K562 (cell line): Measurements from ENCODE around the gene AHNAK. TPM values are rescaled to one million over a fixed set of nuclear protein-coding genes. Genes with fewer than 3 reads are reported as not detected.

Experiments used
- ARNT ChIP-seq, 2 experiments: fragments of 450-650 bp; IDR thresholded peaks; 2 replicates each; pipeline ENCODE4 v1.6.1; 2016; ENCODE audit warnings: mild to moderate bottlenecking in 1 of 2
- CHD2 ChIP-seq: IDR thresholded peaks from 2 replicates; pipeline ENCODE4 v1.6.1; 2011; ENCODE audit warnings: low read depth, low read length
- CHD7 ChIP-seq: fragments of 200-600 bp; sonication (generic); IDR thresholded peaks from one replicate; pipeline ENCODE4 v1.6.1; 2012; ENCODE audit warnings: mild to moderate bottlenecking, low read depth, low read length, inconsistent platforms
- ELF1 ChIP-seq: fragments of 200-800 bp; sonication (Bioruptor generic); IDR thresholded peaks from 2 replicates; pipeline ENCODE4 v1.6.1; 2016; ENCODE audit warnings: missing genetic modification characterization, missing compliant biosample characterization
- PHF21A ChIP-seq: fragments of 450-650 bp; IDR thresholded peaks from 2 replicates; pipeline ENCODE4 v1.6.1; 2017; ENCODE audit warnings: low read depth, borderline replicate concordance
- POLR2AphosphoS2 ChIP-seq: IDR thresholded peaks from 2 replicates; pipeline ENCODE4 v1.6.1; 2012; ENCODE audit warnings: low read length, improper control_type of control experiment
- RBM17 ChIP-seq: fragments of 200-400 bp; formaldehyde crosslinking; IDR thresholded peaks from 2 replicates; pipeline ENCODE4 v1.6.1; 2017; ENCODE audit warnings: low read depth, mild to moderate bottlenecking, low read length, borderline replicate concordance
- RNF2 ChIP-seq: sonication (generic); IDR thresholded peaks from 2 replicates; pipeline ENCODE4 v1.6.1; 2016
- SLC30A9 ChIP-seq: fragments of 250-450 bp; sonication (Bioruptor Pico); IDR thresholded peaks from 2 replicates; pipeline ENCODE4 v1.8.0; 2022; ENCODE audit warnings: mild to moderate bottlenecking, moderate library complexity
- SMARCA4 ChIP-seq: fragments of 450-650 bp; IDR thresholded peaks from 2 replicates; pipeline ENCODE4 v1.6.1; 2016
- TCF7 ChIP-seq: sonication (generic); IDR thresholded peaks from 2 replicates; pipeline ENCODE4 v1.6.1; 2016; ENCODE audit warnings: antibody characterized with exemption, borderline replicate concordance
- TEAD1 ChIP-seq, 2 experiments: fragments of 450-650 bp in 1 of 2; sonication (generic) in 1 of 2; formaldehyde crosslinking; IDR thresholded peaks; 2 replicates each; pipeline versions ENCODE4 v1.4.0 to v1.8.0; 2020 to 2022; ENCODE audit warnings: mild to moderate bottlenecking in 2 of 2, missing genetic modification reagents in 1 of 2
- ZNF408 ChIP-seq: fragments of 250-450 bp; sonication (Bioruptor Pico); IDR thresholded peaks from 2 replicates; pipeline ENCODE4 v1.4.0; 2020; ENCODE audit warnings: low read depth, mild to moderate bottlenecking, moderate library complexity
- polyA plus RNA-seq, 8 experiments: library from polyadenylated mRNA; depleted of rRNA in 4 of 8; stranded (reverse) in 5 of 8; unstranded in 3 of 8; fragments of >200 nt; fragmentation: Nextera tagmentation in 2 of 8; fragmentation: Illumina TruSeq in 1 of 8; extraction: Ambion mirVana in 2 of 8; extraction: Trizol in 1 of 8; gene quantifications; 2 replicates each; pipeline versions ENCODE4 v1.2.1 to v1.2.3, GENCODE V29; 2011 to 2014; ENCODE audit warnings: inconsistent platforms in 1 of 8, missing spikeins in 1 of 8
- total RNA-seq, 7 experiments: library from RNA; depleted of rRNA in 6 of 7; stranded (reverse); fragments of >200 nt in 6 of 7; fragmentation: Illumina TruSeq in 2 of 7; extraction: Trizol in 2 of 7; gene quantifications; 2 replicates each; pipeline versions ENCODE4 v1.2.1 to v1.2.3, GENCODE V29; 2011 to 2021; ENCODE audit warnings: low replicate concordance in 1 of 7
- TF ChIP-seq, protein P1 (sequence below): sonication (generic); formaldehyde crosslinking; IDR thresholded peaks from 2 replicates; pipeline ENCODE4 v1.8.0; 2023; ENCODE audit warnings: mild to moderate bottlenecking, missing genetic modification reagents

Gene AHNAK
- total and polyA plus RNA-seq, 9 of the 15 experiments (the other 6 are each of a cell fraction or from before 2014, with no cell fraction given): 1.5 to 89.7 (median 45.0) TPM

- TF ChIP-seq ZNF408 (CRISPR knock-in tag) (no peak), ELF1 (peak; percentile 61; the same call in 1 of the 2 replicates), SLC30A9 (CRISPR knock-in tag) (no peak), RBM17 (no peak), SMARCA4 (peak; percentile 70), TEAD1 (CRISPR knock-in tag; IDR thresholded peaks at IDR 0.05) (peak in 1 of 2 experiments; percentile 18; a peak in 2 of 4 replicates), ARNT (IDR thresholded peaks at IDR 0.05) (0 out of 4 replicates have a peak, but pooled peaks have one; percentile 59 to 86), CHD7 (no peak), PHF21A (0 out of 2 replicates have a peak, but pooled peaks have one; percentile 15), TCF7 (no peak), CHD2 (no peak), RNF2 (peak; percentile 53; the same call in 1 of the 2 replicates), POLR2AphosphoS2 (no peak)
- TF ChIP-seq, protein P1, sequence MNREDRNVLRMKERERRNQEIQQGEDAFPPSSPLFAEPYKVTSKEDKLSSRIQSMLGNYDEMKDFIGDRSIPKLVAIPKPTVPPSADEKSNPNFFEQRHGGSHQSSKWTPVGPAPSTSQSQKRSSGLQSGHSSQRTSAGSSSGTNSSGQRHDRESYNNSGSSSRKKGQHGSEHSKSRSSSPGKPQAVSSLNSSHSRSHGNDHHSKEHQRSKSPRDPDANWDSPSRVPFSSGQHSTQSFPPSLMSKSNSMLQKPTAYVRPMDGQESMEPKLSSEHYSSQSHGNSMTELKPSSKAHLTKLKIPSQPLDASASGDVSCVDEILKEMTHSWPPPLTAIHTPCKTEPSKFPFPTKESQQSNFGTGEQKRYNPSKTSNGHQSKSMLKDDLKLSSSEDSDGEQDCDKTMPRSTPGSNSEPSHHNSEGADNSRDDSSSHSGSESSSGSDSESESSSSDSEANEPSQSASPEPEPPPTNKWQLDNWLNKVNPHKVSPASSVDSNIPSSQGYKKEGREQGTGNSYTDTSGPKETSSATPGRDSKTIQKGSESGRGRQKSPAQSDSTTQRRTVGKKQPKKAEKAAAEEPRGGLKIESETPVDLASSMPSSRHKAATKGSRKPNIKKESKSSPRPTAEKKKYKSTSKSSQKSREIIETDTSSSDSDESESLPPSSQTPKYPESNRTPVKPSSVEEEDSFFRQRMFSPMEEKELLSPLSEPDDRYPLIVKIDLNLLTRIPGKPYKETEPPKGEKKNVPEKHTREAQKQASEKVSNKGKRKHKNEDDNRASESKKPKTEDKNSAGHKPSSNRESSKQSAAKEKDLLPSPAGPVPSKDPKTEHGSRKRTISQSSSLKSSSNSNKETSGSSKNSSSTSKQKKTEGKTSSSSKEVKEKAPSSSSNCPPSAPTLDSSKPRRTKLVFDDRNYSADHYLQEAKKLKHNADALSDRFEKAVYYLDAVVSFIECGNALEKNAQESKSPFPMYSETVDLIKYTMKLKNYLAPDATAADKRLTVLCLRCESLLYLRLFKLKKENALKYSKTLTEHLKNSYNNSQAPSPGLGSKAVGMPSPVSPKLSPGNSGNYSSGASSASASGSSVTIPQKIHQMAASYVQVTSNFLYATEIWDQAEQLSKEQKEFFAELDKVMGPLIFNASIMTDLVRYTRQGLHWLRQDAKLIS (CRISPR knock-in tag): no peak
Measured at GRCh38 chr11:62553080-62553838, 6.7 kb upstream of the AHNAK start (continued).
